ENCODE results near the gene NSUN2.

DNA sequence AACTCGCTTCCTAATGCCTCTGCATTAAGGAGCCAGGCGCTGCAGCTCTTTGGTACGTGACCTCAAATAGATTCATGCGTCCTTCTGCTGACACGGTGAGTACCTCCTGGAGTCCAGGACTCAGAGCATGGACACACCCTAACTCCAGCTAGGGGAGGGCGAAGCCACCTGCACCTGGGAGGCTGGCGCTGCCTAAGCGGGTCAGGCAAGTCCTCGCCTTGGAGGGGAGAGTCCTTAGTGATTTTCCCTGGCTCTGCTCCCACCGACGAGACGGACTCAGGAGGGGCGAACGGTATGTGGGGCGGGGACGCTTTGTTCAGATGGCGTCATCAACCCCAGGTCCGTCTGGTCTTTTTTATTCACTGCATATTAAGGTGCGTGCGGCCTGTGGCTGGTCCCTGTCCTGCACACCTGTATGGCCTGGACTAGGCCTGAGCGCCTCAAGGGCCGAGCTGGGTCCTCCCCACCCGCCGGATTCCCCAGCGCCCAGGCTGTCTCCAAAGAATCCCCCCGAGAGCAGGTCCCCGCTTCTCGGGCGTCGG, 50.3 kb downstream of the NSUN2 start:
- TF ChIP-seq CTCF (IDR thresholded peaks at IDR 0.05), result no peak
- TF ChIP-seq POLR2A (IDR thresholded peaks at IDR 0.05), result no peak

Measured in adrenal gland (tissue), 5 donors.